ENCODE results near the gene CXXC1. TPM values are rescaled to one million over a fixed set of nuclear protein-coding genes. Genes with fewer than 3 reads are reported as not detected.

Gene CXXC1
- total and polyA plus RNA-seq, 2 of the 8 experiments (the other 6 are each of a cell fraction or from before 2014, with no cell fraction given) = 73.3 to 136 TPM

GRCh38 chr18:50262977-50263376, 24.5 kb downstream of the CXXC1 start (continued):
- no peak for TF ChIP-seq FOSL1 (IDR thresholded peaks at IDR 0.05; ENCODE audit: insufficient read depth, low read depth, low read length)

Measured in H1 (cell line).